Measurements from ENCODE around the gene MIS18A.

The MIS18A gene

DNA sequence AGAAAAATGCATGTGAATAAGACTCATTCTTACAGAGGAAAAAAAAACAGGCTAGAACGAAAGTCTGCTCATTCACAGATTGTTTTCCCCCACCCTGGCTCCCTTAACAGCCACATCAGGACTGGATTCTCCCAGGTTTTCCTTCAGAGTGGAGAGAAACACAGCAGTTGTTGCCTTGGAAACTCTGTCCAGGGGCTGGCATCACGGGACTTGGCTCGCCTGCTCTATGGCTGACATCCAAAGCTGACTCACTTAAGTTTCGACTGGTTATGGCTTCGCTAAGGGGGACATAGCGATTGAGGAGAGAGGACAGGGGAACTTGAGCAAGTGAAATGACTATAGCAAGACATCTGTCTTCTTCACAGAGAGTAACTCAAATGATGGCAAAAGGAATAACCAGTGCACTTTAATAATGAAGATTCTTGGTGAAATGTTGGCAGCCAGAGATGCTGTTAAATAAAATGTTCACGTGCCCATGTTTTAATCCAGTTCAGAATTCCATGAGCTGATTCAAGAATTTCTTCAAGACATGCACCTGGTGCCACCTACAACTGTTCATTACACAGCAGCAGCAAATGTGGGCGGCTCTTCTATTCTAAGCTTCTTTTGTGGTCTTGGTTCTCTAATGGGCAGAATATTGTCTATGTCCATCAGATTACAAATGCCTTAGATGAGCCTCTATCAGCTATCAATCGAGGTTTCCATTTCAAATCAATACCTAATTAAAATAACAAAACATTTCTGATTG is 21.8 kb downstream of the MIS18A start:
- TF ChIP-seq, protein P1, sequence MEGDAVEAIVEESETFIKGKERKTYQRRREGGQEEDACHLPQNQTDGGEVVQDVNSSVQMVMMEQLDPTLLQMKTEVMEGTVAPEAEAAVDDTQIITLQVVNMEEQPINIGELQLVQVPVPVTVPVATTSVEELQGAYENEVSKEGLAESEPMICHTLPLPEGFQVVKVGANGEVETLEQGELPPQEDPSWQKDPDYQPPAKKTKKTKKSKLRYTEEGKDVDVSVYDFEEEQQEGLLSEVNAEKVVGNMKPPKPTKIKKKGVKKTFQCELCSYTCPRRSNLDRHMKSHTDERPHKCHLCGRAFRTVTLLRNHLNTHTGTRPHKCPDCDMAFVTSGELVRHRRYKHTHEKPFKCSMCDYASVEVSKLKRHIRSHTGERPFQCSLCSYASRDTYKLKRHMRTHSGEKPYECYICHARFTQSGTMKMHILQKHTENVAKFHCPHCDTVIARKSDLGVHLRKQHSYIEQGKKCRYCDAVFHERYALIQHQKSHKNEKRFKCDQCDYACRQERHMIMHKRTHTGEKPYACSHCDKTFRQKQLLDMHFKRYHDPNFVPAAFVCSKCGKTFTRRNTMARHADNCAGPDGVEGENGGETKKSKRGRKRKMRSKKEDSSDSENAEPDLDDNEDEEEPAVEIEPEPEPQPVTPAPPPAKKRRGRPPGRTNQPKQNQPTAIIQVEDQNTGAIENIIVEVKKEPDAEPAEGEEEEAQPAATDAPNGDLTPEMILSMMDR (IDR thresholded peaks at IDR 0.05; ENCODE audit: borderline replicate concordance, insufficient read depth, low read depth, low read length): no peak
- no peak overlapping the region for H3K4me3 ChIP-seq (ENCODE audit: low read depth, low read length)

- H3K4me3 ChIP-seq (ENCODE audit: low read depth, low read length): no peak overlapping the region
- TF ChIP-seq, protein P1 (IDR thresholded peaks at IDR 0.05; ENCODE audit: borderline replicate concordance, insufficient read depth, low read depth, low read length): no peak
Observed at GRCh38 chr21:32256251-32256650, 22.6 kb downstream of the MIS18A start.

DNA sequence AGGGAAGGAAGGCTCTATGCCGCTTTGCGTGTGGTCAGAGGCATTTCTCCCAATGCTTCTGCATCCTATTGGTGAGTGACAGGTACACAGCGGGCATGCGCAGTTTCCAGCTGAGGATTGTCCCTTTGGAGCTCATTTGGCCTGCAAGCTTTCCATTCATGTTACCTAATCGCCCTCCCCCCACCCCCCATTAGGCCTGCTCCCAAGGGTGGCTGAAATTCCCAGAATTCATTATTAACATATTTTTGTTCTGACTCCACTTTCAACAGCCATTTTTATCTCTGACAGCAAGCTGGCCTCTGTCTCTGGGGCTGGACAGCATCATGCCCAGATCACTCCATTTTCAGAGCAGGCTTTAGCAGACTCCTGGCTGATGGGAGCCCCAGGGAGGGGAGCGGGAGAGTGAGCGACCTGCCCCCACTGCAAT is 25.6 kb downstream of the MIS18A start:
- TF ChIP-seq, protein P1 (IDR thresholded peaks at IDR 0.05; ENCODE audit: borderline replicate concordance, insufficient read depth, low read depth, low read length): no peak
- H3K4me3 ChIP-seq (ENCODE audit: low read depth, low read length): no peak overlapping the region

- H3K4me3 ChIP-seq (ENCODE audit: low read depth, low read length): no peak overlapping the region
- TF ChIP-seq, protein P1 (IDR thresholded peaks at IDR 0.05; ENCODE audit: borderline replicate concordance, insufficient read depth, low read depth, low read length): no peak
Observed at GRCh38 chr21:32252136-32252535, 26.7 kb downstream of the MIS18A start.

GRCh38 chr21:32249511-32250280 is 29.2 kb downstream of the MIS18A start:
- TF ChIP-seq, protein P1 (IDR thresholded peaks at IDR 0.05; ENCODE audit: borderline replicate concordance, insufficient read depth, low read depth, low read length): no peak
- H3K4me3 ChIP-seq (ENCODE audit: low read depth, low read length): no peak overlapping the region

DNA sequence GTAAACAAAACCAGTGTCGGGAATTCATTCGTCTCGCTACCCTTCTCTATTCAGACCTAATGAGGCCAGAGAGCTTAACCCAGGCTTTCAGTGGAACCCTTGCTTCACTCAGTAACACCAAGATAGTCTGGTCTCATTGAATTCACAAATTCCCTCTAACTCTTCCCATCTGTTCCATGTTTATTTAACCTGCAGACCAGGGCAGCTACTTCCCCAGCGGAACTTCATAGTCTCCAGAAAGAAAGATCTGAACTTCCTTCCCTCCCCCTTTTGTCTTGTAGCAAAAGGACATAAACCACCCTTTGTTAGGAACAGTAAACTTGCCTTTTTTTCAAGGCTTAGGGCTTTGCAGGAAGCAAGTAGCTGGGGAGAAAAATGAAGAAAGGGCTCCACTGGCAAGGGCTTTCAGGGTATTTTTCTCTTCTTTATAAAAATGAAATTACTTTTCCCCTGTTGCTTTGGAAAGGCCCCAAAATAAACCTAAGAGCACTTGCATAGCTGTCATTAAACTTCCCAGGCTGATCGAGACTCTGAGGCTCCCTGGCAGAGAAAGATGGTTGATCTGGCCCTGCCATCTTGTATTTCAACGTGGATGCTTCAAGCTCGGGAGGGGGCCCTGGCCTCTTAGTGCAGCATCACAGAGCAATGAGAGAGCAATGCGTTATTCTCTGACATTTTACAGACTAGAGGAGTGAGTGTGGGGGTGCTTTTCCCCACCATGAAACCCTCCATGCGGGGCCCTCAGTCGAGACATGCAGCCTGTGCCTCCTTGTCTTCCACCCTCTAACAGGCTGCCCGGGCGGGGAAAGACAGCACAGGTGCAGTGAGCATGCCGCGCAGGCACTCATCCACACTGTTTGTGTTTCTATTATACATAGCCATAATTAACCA is 30.0 kb downstream of the MIS18A start:
- TF ChIP-seq, protein P1 (IDR thresholded peaks at IDR 0.05; ENCODE audit: borderline replicate concordance, insufficient read depth, low read depth, low read length): no peak
- no peak overlapping the region for H3K4me3 ChIP-seq (ENCODE audit: low read depth, low read length)

Measured in GM12875 (cell line).